ENCODE measurements around the gene ONECUT3. TPM values are rescaled to one million over a fixed set of nuclear protein-coding genes. Genes with fewer than 3 reads are reported as not detected.
"Not testable (repeated sequence)": the region's sequence is repeated elsewhere in the genome, so short reads cannot be mapped to it uniquely, and the experiment has no call there.

ONECUT3 gene
- total RNA-seq, 1 experiment from 2014 or later, result 0.06 TPM

- no peak for DNase-seq (ENCODE audit: low read depth)
These were observed 41.3 kb downstream of the ONECUT3 start for GRCh38 chr19:1794424-1795172.

DNA sequence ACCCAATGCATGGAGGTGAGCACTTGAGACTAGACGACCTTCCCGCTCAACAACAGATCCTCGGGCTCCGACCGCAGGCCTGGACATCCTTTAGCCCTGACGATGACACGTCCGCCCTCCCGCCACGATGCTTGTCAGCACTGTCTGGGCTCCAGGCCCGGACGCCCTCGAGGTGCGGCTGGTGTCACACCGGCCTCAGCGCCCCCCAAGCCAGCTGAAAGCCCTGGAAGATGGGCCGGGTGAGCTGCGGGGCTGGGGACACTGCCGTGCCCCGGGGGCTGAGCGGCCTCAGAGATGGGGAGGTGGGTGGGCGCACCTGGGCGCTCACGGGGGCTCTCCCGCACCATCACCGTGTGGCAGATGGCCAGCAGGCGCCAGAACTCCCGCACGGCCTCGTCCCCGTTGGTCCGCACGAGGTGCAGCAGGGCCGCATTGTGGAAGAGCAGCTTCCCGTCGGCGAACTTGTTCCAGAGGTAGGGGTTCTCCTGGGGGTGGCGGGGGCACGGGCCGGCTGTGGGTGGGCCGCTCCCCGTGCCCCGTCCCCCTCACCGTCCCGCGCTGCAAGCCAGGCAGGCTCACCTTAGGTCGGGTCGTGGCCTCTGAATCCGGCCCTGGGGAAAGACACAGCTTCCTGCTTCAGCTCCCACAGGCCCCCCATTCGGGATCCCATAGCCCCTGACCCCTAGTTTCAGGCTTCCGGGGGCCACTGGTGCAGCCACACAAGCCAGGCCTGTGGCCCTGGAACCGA lies 43.3 kb downstream of the ONECUT3 start:
- DNase-seq (ENCODE audit: low read depth), result no peak

DNA sequence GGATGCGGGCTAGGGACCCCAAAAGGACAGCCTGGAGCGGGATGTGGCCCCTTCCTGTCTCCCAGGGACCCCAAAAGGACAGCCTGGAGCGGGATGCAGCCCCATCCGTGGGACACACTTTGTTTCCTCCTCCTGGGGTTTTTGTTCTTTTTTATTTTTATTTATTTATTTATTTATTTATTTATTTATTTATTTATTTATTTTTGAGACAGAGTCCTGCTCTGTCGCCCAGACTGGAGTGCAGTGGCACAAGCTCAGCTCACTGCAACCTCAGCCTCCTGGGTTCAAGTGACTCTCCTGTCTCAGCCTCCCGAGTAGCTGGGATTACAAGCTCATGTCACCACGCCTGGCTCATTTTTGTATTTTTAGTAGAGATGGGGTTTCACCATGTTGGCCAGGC lies 44.0 kb downstream of the ONECUT3 start:
- not testable (repeated sequence) for DNase-seq (ENCODE audit: low read depth)

GRCh38 chr19:1799695-1800342 lies 46.5 kb downstream of the ONECUT3 start:
- DNase-seq (ENCODE audit: low read depth), result no peak

- no peak for DNase-seq (ENCODE audit: low read depth)
These were observed 51.6 kb downstream of the ONECUT3 start for GRCh38 chr19:1804858-1805257.

DNA sequence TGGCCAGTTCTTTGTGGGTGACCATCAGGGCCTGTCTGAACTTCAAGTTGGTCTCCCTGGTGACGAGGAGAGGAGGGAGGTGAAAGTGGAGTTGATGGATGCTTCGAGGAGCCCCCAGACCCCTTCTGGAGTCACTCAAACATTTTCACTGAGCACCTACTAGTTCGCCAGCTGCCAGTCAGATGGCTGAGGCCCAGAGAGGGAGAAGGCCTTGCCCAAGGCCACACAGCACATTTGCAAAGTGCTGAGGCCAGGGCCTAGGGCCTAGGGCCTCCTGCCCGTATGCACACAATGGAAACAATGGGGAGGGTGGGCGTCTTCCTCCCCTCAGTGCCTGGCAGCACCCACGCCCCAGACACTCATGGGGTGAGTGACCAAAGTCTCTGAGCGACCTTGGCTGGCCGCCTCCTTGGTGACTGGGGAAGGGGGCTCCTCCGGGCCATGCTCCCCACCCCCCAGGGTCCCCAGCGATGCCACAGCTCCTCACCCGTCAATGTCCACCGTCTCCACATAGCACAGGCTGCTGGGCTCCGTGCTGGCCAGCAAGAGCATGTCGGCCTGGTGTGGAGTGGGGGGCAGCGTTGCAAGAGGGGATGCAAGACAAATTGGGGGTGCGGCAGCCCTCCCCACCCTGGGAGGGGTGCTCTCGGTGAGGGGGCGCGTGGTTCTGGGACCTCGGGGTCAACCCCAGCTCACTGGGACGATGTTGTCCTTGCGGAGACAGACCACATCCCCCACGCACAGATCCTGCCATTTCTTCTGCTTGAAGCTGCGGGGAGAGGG lies 52.3 kb downstream of the ONECUT3 start:
- DNase-seq (ENCODE audit: low read depth), result no peak

GRCh38 chr19:1806184-1807029 lies 53.1 kb downstream of the ONECUT3 start:
- DNase-seq (ENCODE audit: low read depth), result no peak

- DNase-seq (ENCODE audit: low read depth), result no peak
These were observed 53.9 kb downstream of the ONECUT3 start for GRCh38 chr19:1807030-1807694.

GRCh38 chr19:1807695-1808394 lies 54.5 kb downstream of the ONECUT3 start:
- DNase-seq (ENCODE audit: low read depth), result no peak

GRCh38 chr19:1808395-1808731 lies 55.1 kb downstream of the ONECUT3 start:
- no peak for DNase-seq (ENCODE audit: low read depth)

DNA sequence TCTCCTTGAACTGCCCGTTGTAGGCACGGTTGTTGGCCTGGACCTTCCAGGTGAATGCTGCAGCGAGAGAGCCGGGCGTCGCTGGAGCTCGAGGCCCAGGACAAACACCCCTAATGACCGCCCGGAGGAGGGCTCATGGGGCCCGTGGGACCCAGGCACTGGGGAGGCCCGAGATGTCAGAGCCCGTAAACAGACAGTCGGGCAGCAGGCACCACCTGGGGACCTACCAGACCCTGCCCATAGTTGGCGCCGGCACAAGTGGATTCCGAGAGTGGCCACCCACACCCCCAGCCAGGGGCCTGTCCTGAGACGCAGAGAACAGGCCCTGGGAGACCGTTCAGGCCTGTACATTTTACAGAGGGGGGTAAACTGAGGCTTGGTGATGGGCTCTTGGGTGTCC lies 56.4 kb downstream of the ONECUT3 start:
- no peak for DNase-seq (ENCODE audit: low read depth)

- no peak for DNase-seq (ENCODE audit: low read depth)
These were observed 57.3 kb downstream of the ONECUT3 start for GRCh38 chr19:1810439-1811160.

DNA sequence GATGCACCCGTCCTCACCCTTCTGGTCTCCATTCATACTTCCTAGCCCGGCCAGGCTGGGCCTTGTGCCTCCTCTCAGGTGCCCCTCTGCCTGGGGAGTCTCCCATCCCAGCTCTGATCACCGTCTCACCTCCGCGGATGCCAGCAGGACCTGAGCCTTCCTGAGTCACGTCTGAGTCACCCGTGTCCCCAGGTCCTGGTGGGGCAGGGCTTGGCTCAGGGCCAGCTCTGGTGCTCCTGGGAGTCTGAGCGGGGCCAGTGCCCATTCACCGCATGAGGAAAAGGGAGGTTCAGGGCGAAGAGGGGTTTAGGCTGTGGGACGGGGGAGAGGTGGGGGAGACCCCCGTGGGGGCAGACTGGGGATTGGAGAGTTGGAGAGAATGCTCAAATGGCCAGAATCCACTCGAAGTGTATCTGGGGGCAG lies 58.2 kb downstream of the ONECUT3 start:
- DNase-seq (ENCODE audit: low read depth), result peak; percentile 68

DNA sequence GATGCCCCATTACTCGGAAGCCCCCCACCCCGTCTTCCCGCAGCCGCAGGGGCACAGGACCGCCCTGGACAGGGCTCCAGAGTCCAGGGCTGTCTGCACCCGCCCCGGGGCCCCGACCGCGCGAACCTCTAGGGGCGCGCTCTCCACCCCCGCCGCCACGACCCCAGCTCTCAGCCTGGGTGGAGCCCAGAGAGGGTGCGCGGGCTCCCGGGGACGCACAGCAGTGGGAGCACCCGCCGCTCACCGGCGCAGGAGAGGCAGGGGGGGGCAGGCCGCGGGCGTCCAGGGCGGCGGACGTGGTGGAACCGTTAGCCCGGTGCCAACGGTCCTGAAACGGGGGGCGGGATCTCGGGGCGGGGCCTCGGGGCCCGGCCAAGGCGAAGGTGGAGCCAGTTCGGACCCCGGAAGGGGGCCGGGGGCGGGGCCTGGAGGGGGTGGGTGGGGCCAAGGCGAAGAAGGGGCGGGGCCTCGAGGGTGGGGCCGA lies 58.7 kb downstream of the ONECUT3 start, which contains the start of gene ATP8B3:
ATP8B3 (minus strand) TSS at position 335 of the 484 bp plus-strand sequence. CDS start 540 bp downstream, outside the sequence.
- DNase-seq (ENCODE audit: low read depth), result no peak

- DNase-seq (ENCODE audit: low read depth), result peak; percentile 93
These were observed 59.3 kb downstream of the ONECUT3 start for GRCh38 chr19:1812426-1813191.

DNA sequence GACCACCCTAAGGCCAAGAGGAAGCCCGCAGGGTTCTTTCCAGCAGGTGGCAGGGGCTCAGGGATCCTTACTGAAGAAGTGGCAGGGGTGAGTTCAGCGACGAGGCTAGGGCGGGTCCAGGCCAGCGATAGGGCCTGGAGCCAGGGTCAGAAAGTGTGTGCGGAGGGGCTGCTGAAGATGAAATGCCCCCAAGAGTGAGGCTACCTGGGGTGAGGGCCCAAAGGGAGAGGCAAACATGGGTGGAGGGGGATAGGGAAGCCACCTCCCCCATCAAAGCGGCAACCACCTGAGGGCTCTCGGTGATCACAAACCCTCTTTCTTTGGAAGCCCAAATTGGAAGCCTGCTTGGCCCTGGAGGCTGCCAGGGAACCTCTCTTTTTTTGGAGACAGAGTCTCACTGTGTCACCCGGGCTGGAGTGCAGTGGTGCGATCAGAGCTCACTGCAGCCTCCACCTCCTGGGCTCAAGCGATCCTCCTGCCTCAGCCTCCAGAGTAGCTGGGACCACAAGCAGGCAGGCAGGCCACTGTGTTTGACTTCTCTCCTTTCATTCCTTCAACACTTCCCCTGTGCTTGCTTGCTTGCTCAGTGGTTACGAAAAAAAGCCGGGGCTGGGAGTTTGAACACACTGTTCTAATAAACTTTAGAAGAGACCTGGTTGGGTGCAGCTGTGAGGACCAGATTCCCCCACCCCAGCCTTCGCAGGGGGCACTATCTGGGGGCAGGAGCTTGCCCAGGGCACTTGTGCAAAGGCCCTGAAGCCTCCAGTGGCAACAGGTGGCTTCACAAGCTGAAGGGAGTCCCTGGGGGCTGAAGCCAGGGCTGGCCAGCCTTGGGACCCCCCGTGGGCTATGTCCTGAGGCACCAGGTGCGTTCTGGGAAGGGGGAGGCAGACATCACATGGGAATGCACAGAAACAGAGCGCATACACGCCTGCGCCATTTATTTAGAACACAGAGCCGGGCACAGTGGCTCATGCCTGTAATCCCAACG lies 60.2 kb downstream of the ONECUT3 start:
- no peak for DNase-seq (ENCODE audit: low read depth)

DNA sequence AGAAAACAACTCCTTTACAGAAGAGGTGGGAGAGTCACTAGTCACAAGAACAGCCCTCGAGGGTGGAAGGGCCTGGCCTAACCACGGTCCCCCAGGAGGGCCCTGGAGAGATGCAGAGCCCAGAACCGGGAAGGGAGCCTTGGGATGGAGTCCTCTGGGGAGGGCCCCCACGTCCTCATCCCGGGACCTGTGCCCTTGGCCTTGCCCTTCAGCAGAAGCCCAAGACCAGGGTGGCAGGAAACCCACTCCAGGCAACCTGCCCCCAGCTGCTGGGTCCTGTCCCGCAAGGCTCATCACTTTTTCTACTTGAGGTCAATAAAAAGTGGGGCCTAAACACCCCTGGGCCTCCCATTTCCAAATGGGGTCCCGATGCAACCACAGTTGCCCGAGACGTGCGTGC lies 61.1 kb downstream of the ONECUT3 start:
- DNase-seq (ENCODE audit: low read depth), result no peak

All from LHCN-M2 (cell line).